ENCODE results near the gene IL1RAPL2.

DNA sequence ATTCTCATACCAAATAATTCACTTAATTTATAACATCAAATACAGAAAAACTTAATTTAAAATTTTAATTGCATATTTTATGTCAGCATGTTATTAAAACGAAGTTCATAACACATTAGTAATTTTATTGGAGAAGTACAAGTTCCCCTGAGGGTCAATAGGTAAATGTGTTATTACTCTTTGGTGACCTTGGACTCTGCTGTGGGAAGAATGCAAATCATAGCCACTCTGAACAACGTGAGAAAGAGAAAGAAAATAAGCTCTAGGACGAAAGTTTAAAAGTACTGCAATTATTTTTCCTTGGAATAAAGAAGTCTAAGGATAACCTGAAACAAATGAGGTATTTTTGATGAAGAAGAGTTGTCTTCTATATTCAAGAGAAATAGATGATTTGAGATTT lies 115.2 kb downstream of the IL1RAPL2 start:
- TF ChIP-seq CTCF (IDR thresholded peaks at IDR 0.05): no peak
- TF ChIP-seq REST (IDR thresholded peaks at IDR 0.05; ENCODE audit: insufficient read depth in 1 of 2, low read depth in 2 of 2, low read length in 1 of 2): no peak
- TF ChIP-seq SIN3A (IDR thresholded peaks at IDR 0.05; ENCODE audit: borderline replicate concordance, insufficient read depth, low read depth, low read length): no peak
- no peak for TF ChIP-seq POLR2AphosphoS5 (IDR thresholded peaks at IDR 0.05; ENCODE audit: low read depth, low read length)
- no peak for TF ChIP-seq TCF7L2 (IDR thresholded peaks at IDR 0.05; ENCODE audit: low read depth, low read length)
